OCI-LY1 (cell line): ENCODE data around the gene RENBP.

ENCODE experiments used
- H2AFZ ChIP-seq: fragments of 200-600 bp; sonication (generic), shearing (Covaris generic); 2 replicates; pipeline ENCODE4 v1.6.0; 2014; ENCODE audit warnings: antibody characterized with exemption, mild to moderate bottlenecking, low read length
- H3F3A ChIP-seq: fragments of 200-600 bp; sonication (generic), shearing (Covaris generic); 2 replicates; pipeline ENCODE4 v1.6.0; 2014; ENCODE audit warnings: mild to moderate bottlenecking, antibody characterized with exemption, low read length, moderate library complexity; ENCODE audit not compliant: insufficient read depth
- H3K27ac ChIP-seq: fragments of 200-600 bp; sonication (generic); 2 replicates; pipeline ENCODE4 v1.5.1; 2014; ENCODE audit warnings: low read length, mixed run types, mild to moderate bottlenecking, low read depth; ENCODE audit not compliant: poor library complexity, severe bottlenecking
- H3K27me3 ChIP-seq: fragments of 200-600 bp; sonication (generic); 2 replicates; pipeline ENCODE4 v1.6.0; 2014; ENCODE audit warnings: antibody characterized with exemption, mild to moderate bottlenecking, low read length, moderate library complexity; ENCODE audit not compliant: insufficient read depth
- H3K36me3 ChIP-seq: fragments of 200-600 bp; sonication (generic); 2 replicates; pipeline ENCODE4 v1.6.1; 2014; ENCODE audit warnings: mild to moderate bottlenecking, antibody characterized with exemption, low read length, moderate library complexity, mixed read lengths; ENCODE audit not compliant: insufficient read depth
- H3K4me1 ChIP-seq: fragments of 200-600 bp; sonication (generic); 2 replicates; pipeline ENCODE4 v1.5.1; 2014; ENCODE audit warnings: mild to moderate bottlenecking, low read length, moderate library complexity; ENCODE audit not compliant: insufficient read depth, severe bottlenecking
- H3K4me2 ChIP-seq: fragments of 200-600 bp; sonication (generic), shearing (Covaris generic); 2 replicates; pipeline ENCODE4 v1.6.1; 2014; ENCODE audit warnings: low read length
- H3K4me3 ChIP-seq: fragments of 200-600 bp; sonication (generic); 2 replicates; pipeline ENCODE4 v1.5.1; 2014; ENCODE audit warnings: low read length, low read depth, mild to moderate bottlenecking, mixed read lengths; ENCODE audit not compliant: poor library complexity, severe bottlenecking
- H3K79me2 ChIP-seq: fragments of 200-600 bp; shearing (Covaris generic); 2 replicates; pipeline ENCODE4 v1.6.1; 2016; ENCODE audit warnings: mixed run types, low read length, mixed read lengths; ENCODE audit not compliant: insufficient read depth
- H3K9ac ChIP-seq: fragments of 200-600 bp; sonication (generic), shearing (Covaris generic); 2 replicates; pipeline ENCODE4 v1.6.1; 2014; ENCODE audit warnings: mild to moderate bottlenecking, low read length, mixed read lengths
- H3K9me2 ChIP-seq: fragments of 200-600 bp; sonication (generic), shearing (Covaris generic); 2 replicates; pipeline ENCODE4 v1.6.1; 2014; ENCODE audit warnings: low read depth, mild to moderate bottlenecking, low read length, mixed read lengths
- H3K9me3 ChIP-seq: fragments of 200-600 bp; shearing (Covaris generic); 2 replicates; pipeline ENCODE4 v1.6.1; 2014; ENCODE audit warnings: low read length, mixed read lengths
- H4K20me1 ChIP-seq: fragments of 200-600 bp; sonication (generic), shearing (Covaris generic); 2 replicates; pipeline ENCODE4 v1.6.0; 2016; ENCODE audit warnings: mild to moderate bottlenecking, low read length; ENCODE audit not compliant: insufficient read depth
- CTCF ChIP-seq: fragments of 200-600 bp; sonication (generic), shearing (Covaris generic); IDR thresholded peaks from 2 replicates; pipeline ENCODE4 v1.5.1; 2017; ENCODE audit warnings: mild to moderate bottlenecking, antibody characterized with exemption, low read length, moderate library complexity, mixed read lengths
- EZH2 ChIP-seq: fragments of 200-600 bp; sonication (generic), shearing (Covaris generic); IDR thresholded peaks from 2 replicates; pipeline ENCODE4 v1.8.0; 2017; ENCODE audit warnings: borderline replicate concordance, mixed run types, mild to moderate bottlenecking, antibody characterized with exemption, low read length, moderate library complexity, mixed read lengths

The RENBP gene

GRCh38 chrX:153963546-153963945 is 19.1 kb upstream of the RENBP start:
- H3K36me3 ChIP-seq = peaks cover 84% of the 10 kb centered on the region

GRCh38 chrX:153961292-153961691 is 16.8 kb upstream of the RENBP start:
- no peak for TF ChIP-seq CTCF
- TF ChIP-seq EZH2 = no peak
- no peak overlapping the region for H3K27ac ChIP-seq
- H3K9me3 ChIP-seq = no peaks in the 10 kb centered on the region
- no peak overlapping the region for H3K9ac ChIP-seq
- H2AFZ ChIP-seq = no peak overlapping the region
- no peaks in the 10 kb centered on the region for H3K9me2 ChIP-seq
- peaks cover 17% of the 10 kb centered on the region for H3K79me2 ChIP-seq
- H3K4me2 ChIP-seq = no peak overlapping the region
- no peaks in the 10 kb centered on the region for H4K20me1 ChIP-seq
- H3K4me1 ChIP-seq = peaks cover 9% of the 10 kb centered on the region
- no peaks in the 10 kb centered on the region for H3F3A ChIP-seq
- H3K27me3 ChIP-seq = no peaks in the 10 kb centered on the region
- no peak overlapping the region for H3K4me3 ChIP-seq
- peaks cover 92% of the 10 kb centered on the region for H3K36me3 ChIP-seq

More at GRCh38 chrX:153963546-153963945, 19.1 kb upstream of the RENBP start:
- no peaks in the 10 kb centered on the region for H3K9me2 ChIP-seq
- H3K4me1 ChIP-seq = peaks cover 32% of the 10 kb centered on the region
- H3K79me2 ChIP-seq = peaks cover 39% of the 10 kb centered on the region
- H3K4me3 ChIP-seq = no peak overlapping the region
- no peak overlapping the region for H3K9ac ChIP-seq
- H4K20me1 ChIP-seq = no peaks in the 10 kb centered on the region
- no peak overlapping the region for H3K4me2 ChIP-seq
- H3K27ac ChIP-seq = no peak overlapping the region
- no peak for TF ChIP-seq CTCF
- TF ChIP-seq EZH2 = no peak
- H3F3A ChIP-seq = no peaks in the 10 kb centered on the region
- no peaks in the 10 kb centered on the region for H3K9me3 ChIP-seq
- H3K27me3 ChIP-seq = no peaks in the 10 kb centered on the region
- H2AFZ ChIP-seq = no peak overlapping the region

- TF ChIP-seq EZH2 (no peak), CTCF (no peak)
- peaks cover 95% of the 10 kb centered on the region for H3K36me3 ChIP-seq
- H3F3A ChIP-seq = no peaks in the 10 kb centered on the region
- H3K4me2 ChIP-seq = no peak overlapping the region
- H3K4me1 ChIP-seq = peaks cover 4% of the 10 kb centered on the region
- no peak overlapping the region for H2AFZ ChIP-seq
- H3K4me3 ChIP-seq = no peak overlapping the region
- no peaks in the 10 kb centered on the region for H3K9me2 ChIP-seq
- peaks cover 12% of the 10 kb centered on the region for H3K79me2 ChIP-seq
- H3K9ac ChIP-seq = no peak overlapping the region
- H3K27ac ChIP-seq = no peak overlapping the region
- no peaks in the 10 kb centered on the region for H4K20me1 ChIP-seq
- H3K27me3 ChIP-seq = no peaks in the 10 kb centered on the region
- H3K9me3 ChIP-seq = no peaks in the 10 kb centered on the region
Observed at GRCh38 chrX:153960786-153961185, 16.3 kb upstream of the RENBP start.
